ENCODE results near the gene ZNF385C.

ZNF385C gene

GRCh38 chr17:42005166-42005565 is 93.1 kb downstream of the ZNF385C start:
- no peak overlapping the region for H3K4me3 ChIP-seq (ENCODE audit: low read depth, low read length)
- DNase-seq (ENCODE audit: low read depth), result no peak
- no peak for TF ChIP-seq CTCF (IDR thresholded peaks at IDR 0.05; ENCODE audit: control insufficient read depth, extremely low read depth, insufficient read depth)

GRCh38 chr17:42002792-42003301 is 95.4 kb downstream of the ZNF385C start:
- TF ChIP-seq CTCF (IDR thresholded peaks at IDR 0.05; ENCODE audit: control insufficient read depth, extremely low read depth, insufficient read depth), result no peak
- no peak overlapping the region for H3K4me3 ChIP-seq (ENCODE audit: low read depth, low read length)
- no peak for DNase-seq (ENCODE audit: low read depth)

- DNase-seq (ENCODE audit: low read depth), result no peak
- TF ChIP-seq CTCF (IDR thresholded peaks at IDR 0.05; ENCODE audit: control insufficient read depth, extremely low read depth, insufficient read depth), result no peak
- no peak overlapping the region for H3K4me3 ChIP-seq (ENCODE audit: low read depth, low read length)
Observed at GRCh38 chr17:42002175-42002791, 96.0 kb downstream of the ZNF385C start.

- H3K4me3 ChIP-seq (ENCODE audit: low read depth, low read length), result no peak overlapping the region
- no peak for DNase-seq (ENCODE audit: low read depth)
- TF ChIP-seq CTCF (IDR thresholded peaks at IDR 0.05; ENCODE audit: control insufficient read depth, extremely low read depth, insufficient read depth), result no peak
Observed at GRCh38 chr17:42001729-42002128, 96.5 kb downstream of the ZNF385C start.

GRCh38 chr17:42000413-42001133 is 97.7 kb downstream of the ZNF385C start:
- DNase-seq (ENCODE audit: low read depth), result no peak
- TF ChIP-seq CTCF (IDR thresholded peaks at IDR 0.05; ENCODE audit: control insufficient read depth, extremely low read depth, insufficient read depth), result no peak
- no peak overlapping the region for H3K4me3 ChIP-seq (ENCODE audit: low read depth, low read length)

GRCh38 chr17:41998497-41998896 is 99.8 kb downstream of the ZNF385C start:
- DNase-seq (ENCODE audit: low read depth), result no peak
- TF ChIP-seq CTCF (IDR thresholded peaks at IDR 0.05; ENCODE audit: control insufficient read depth, extremely low read depth, insufficient read depth), result no peak
- H3K4me3 ChIP-seq (ENCODE audit: low read depth, low read length), result no peak overlapping the region

All from LNCaP clone FGC (cell line).